Panc1 (cell line): ENCODE data around the gene MON1B.
A peak's percentile ranks its signal among the peaks of the same experiment; 100 is the strongest.

Source experiments
- CTCF ChIP-seq: fragments of 450-650 bp; IDR thresholded peaks from 2 replicates; pipeline ENCODE4 v1.5.1; 2017; ENCODE audit warnings: mild to moderate bottlenecking
- POLR2AphosphoS5 ChIP-seq: IDR thresholded peaks from 2 replicates; pipeline ENCODE4 v1.6.1; 2012; ENCODE audit warnings: mild to moderate bottlenecking, low read depth, low read length, moderate library complexity
- REST ChIP-seq, 2 experiments: IDR thresholded peaks; 2 replicates each; pipeline ENCODE4 v1.6.1; 2011 to 2012; ENCODE audit warnings: low read depth in 2 of 2, control low read depth in 1 of 2, low read length in 1 of 2, mild to moderate bottlenecking in 1 of 2, moderate library complexity in 1 of 2; ENCODE audit not compliant: insufficient read depth in 1 of 2
- TCF7L2 ChIP-seq: IDR thresholded peaks from 2 replicates; pipeline ENCODE4 v1.6.1; 2011; ENCODE audit warnings: mild to moderate bottlenecking, low read depth, low read length, inconsistent platforms

GRCh38 chr16:77171745-77172635 is 19.0 kb upstream of the MON1B start:
- TF ChIP-seq REST (IDR thresholded peaks at IDR 0.05; ENCODE audit: insufficient read depth in 1 of 2, low read depth in 2 of 2, low read length in 1 of 2) (no peak), CTCF (peak; percentile 72), POLR2AphosphoS5 (no peak), TCF7L2 (no peak)
